Nephron (organoid): ENCODE measurements around the gene FHIP2A.
A peak's percentile ranks its signal among the peaks of the same experiment; 100 is the strongest.

ENCODE experiments used
- H3K27ac Mint-ChIP-seq, 3 experiments: 2 replicates each; pipeline ENCODE4 v1.8.0; 2020; ENCODE audit warnings: mixed read lengths in 3 of 3, mild to moderate bottlenecking in 2 of 3, moderate library complexity in 1 of 3
- H3K27me3 Mint-ChIP-seq: 2 replicates; pipeline ENCODE4 v1.8.0; 2021; ENCODE audit warnings: low read depth, mild to moderate bottlenecking, moderate library complexity, mixed read lengths
- H3K36me3 Mint-ChIP-seq: 2 replicates; pipeline ENCODE4 v1.8.0; 2020; ENCODE audit warnings: low read depth, mixed read lengths
- H3K4me1 Mint-ChIP-seq: 2 replicates; pipeline ENCODE4 v1.8.0; 2020; ENCODE audit warnings: mixed read lengths
- H3K4me3 Mint-ChIP-seq, 3 experiments: 2 replicates each; pipeline ENCODE4 v1.8.0; 2020; ENCODE audit warnings: mild to moderate bottlenecking in 3 of 3, mixed read lengths in 3 of 3, moderate library complexity in 2 of 3
- H3K9me3 Mint-ChIP-seq: 2 replicates; pipeline ENCODE4 v1.8.0; 2020; ENCODE audit warnings: mixed read lengths
- TF ChIP-seq, protein P1 (sequence below), 3 experiments: fragments of 200-600 bp; sonication (generic); IDR thresholded peaks; one replicate each; pipeline ENCODE4 v1.5.0; 2021; ENCODE audit warnings: antibody characterized with exemption in 3 of 3; ENCODE audit not compliant: unreplicated experiment in 3 of 3

The FHIP2A gene

DNA sequence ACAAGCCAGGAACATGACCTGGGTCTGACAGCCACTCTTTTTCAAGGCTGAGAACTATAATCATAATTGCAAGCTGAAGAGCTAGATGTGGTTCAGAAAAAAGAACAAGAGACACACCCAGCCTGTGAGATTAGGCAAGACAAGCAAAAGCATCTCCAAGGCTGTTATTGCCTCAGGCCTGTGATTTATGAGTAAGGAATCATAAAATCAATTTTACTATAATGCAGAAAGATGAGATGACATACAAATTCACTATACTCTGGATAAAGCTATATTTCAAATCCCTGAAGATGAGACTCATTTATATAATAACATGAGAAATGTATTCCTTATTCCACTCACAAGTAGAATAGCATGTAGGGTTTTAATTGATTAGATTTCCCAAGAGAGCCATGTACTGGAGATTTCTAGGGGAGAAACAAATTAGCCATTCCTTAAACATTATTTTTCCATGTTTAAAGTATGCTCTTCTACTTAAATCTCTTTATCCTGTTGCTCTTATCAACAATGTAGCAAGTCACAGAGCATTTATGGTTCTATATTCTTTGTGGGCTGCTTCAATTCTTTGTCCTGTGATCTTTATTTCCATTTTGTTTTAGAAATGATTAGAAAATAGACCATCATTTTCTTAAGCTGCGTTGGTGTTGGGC is 47.4 kb downstream of the FHIP2A start:
- peaks cover 18% of the 10 kb centered on the region for H3K36me3 Mint-ChIP-seq
- H3K27ac Mint-ChIP-seq = no peak overlapping the region
- TF ChIP-seq, protein P1, sequence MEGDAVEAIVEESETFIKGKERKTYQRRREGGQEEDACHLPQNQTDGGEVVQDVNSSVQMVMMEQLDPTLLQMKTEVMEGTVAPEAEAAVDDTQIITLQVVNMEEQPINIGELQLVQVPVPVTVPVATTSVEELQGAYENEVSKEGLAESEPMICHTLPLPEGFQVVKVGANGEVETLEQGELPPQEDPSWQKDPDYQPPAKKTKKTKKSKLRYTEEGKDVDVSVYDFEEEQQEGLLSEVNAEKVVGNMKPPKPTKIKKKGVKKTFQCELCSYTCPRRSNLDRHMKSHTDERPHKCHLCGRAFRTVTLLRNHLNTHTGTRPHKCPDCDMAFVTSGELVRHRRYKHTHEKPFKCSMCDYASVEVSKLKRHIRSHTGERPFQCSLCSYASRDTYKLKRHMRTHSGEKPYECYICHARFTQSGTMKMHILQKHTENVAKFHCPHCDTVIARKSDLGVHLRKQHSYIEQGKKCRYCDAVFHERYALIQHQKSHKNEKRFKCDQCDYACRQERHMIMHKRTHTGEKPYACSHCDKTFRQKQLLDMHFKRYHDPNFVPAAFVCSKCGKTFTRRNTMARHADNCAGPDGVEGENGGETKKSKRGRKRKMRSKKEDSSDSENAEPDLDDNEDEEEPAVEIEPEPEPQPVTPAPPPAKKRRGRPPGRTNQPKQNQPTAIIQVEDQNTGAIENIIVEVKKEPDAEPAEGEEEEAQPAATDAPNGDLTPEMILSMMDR (IDR thresholded peaks at IDR 0.05; ENCODE audit: unreplicated experiment in 3 of 3) = no peak
- H3K4me3 Mint-ChIP-seq = no peak overlapping the region
- no peaks in the 10 kb centered on the region for H3K9me3 Mint-ChIP-seq
- peaks cover 20% of the 10 kb centered on the region for H3K4me1 Mint-ChIP-seq
- peaks cover 4% of the 10 kb centered on the region for H3K27me3 Mint-ChIP-seq

DNA sequence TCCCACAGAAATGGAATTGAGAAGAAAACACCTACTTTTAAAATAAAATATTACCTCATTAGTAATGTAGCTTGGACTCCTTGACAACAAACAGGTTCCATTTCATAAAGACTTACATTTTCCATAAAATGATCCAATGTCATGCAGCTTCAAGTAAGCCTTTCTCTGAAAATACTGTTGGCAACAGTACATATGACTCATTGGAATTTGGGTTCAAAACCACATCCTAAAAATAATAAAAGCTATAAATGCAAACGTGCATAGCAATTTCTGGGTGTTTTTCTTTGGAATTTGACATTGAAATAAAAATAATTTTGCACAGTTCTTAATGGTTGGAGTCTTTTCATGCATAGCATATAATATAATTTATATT is 47.9 kb downstream of the FHIP2A start:
- TF ChIP-seq, protein P1 (IDR thresholded peaks at IDR 0.05; ENCODE audit: unreplicated experiment in 3 of 3) = no peak
- H3K27me3 Mint-ChIP-seq = peaks cover 4% of the 10 kb centered on the region
- H3K9me3 Mint-ChIP-seq = no peaks in the 10 kb centered on the region
- peaks cover 20% of the 10 kb centered on the region for H3K4me1 Mint-ChIP-seq
- H3K27ac Mint-ChIP-seq = peak overlapping the region in 1 of 3 experiments; percentile 26
- peaks cover 15% of the 10 kb centered on the region for H3K36me3 Mint-ChIP-seq
- H3K4me3 Mint-ChIP-seq = no peak overlapping the region

DNA sequence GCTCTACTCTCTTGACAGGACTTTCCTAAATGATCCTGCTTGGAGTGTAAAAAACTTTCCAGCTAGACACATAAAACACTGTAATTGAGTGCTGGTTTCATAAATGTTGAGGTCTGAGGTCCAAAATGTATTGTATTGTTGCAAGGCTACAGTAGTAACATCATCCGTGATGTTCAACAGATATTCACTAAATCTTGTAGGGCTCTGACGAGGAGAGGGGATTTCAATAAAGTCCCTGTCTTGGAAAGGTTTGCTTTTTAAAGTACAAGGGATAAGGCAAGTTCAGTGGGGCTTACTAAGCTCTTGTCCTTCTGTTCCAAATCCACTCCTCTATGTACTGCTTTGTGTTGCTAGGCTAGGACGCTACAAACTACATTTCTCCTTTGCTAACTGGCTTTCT is 48.9 kb downstream of the FHIP2A start:
- Mint-ChIP-seq H3K4me1 (peaks cover 24% of the 10 kb centered on the region), H3K9me3 (no peaks in the 10 kb centered on the region), H3K4me3 (no peak overlapping the region), H3K36me3 (peaks cover 10% of the 10 kb centered on the region), H3K27ac (peak overlapping the region; percentile 26 to 83 (median 59)), H3K27me3 (peaks cover 7% of the 10 kb centered on the region)
- TF ChIP-seq, protein P1 (IDR thresholded peaks at IDR 0.05; ENCODE audit: unreplicated experiment in 3 of 3) = no peak

DNA sequence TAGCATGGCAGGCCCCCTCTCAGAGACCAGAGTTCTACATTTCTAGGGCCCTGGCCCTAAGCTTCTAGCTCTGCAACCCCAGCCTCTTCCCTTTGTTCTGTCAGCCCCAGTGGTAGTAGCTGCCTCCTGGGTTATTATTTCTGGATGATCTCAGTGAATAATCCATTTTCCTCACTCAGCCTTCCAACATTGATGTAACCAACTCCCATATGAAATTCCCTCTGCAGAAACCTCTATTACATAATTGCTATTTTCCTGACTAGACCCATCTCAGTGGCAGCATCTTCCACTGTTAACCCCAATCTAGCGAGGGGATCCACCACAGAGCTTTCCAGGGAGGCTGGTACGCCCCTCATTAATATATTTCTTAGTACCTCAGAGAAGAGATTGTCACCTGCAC is 49.8 kb downstream of the FHIP2A start:
- H3K27ac Mint-ChIP-seq = no peak overlapping the region
- peaks cover 3% of the 10 kb centered on the region for H3K36me3 Mint-ChIP-seq
- peaks cover 10% of the 10 kb centered on the region for H3K27me3 Mint-ChIP-seq
- TF ChIP-seq, protein P1 (IDR thresholded peaks at IDR 0.05; ENCODE audit: unreplicated experiment in 3 of 3) = no peak
- H3K4me3 Mint-ChIP-seq = no peak overlapping the region
- peaks cover 24% of the 10 kb centered on the region for H3K4me1 Mint-ChIP-seq
- no peaks in the 10 kb centered on the region for H3K9me3 Mint-ChIP-seq
